GM19043 (cell line): ENCODE results near the gene BICD2.

Source experiments
- ATAC-seq: cut with Tn5 transposase; IDR thresholded peaks from one replicate; pipeline ENCODE4 v1.9.1; 2021; ENCODE audit warnings: low read depth; ENCODE audit not compliant: unreplicated experiment

BICD2 gene

GRCh38 chr9:92671323-92671722, 93.3 kb downstream of the BICD2 start:
- ATAC-seq = no peak

GRCh38 chr9:92669890-92670708, 94.5 kb downstream of the BICD2 start, which contains the start of gene IPPK:
Gene IPPK, minus strand, starts transcription at chr9:92670131. Its CDS starts 143 bp downstream, at chr9:92669988.
- peak; percentile 97 for ATAC-seq

GRCh38 chr9:92669527-92669889, 95.1 kb downstream of the BICD2 start:
- no peak for ATAC-seq

- ATAC-seq = no peak
Measured at GRCh38 chr9:92668746-92669526, 95.7 kb downstream of the BICD2 start.

GRCh38 chr9:92666912-92667532, 97.6 kb downstream of the BICD2 start:
- no peak for ATAC-seq

GRCh38 chr9:92666236-92666635, 98.4 kb downstream of the BICD2 start:
- ATAC-seq = no peak

GRCh38 chr9:92665836-92666235, 98.8 kb downstream of the BICD2 start:
- ATAC-seq = no peak

- no peak for ATAC-seq
Measured at GRCh38 chr9:92664394-92665152, 100.1 kb downstream of the BICD2 start.

- ATAC-seq = no peak
Measured at GRCh38 chr9:92663951-92664350, 100.7 kb downstream of the BICD2 start.

GRCh38 chr9:92663126-92663525, 101.5 kb downstream of the BICD2 start:
- ATAC-seq = no peak

- ATAC-seq = no peak
Measured at GRCh38 chr9:92661743-92662142, 102.9 kb downstream of the BICD2 start.
